K562 (cell line): ENCODE measurements around the gene LMAN1. TPM values are rescaled to one million over a fixed set of nuclear protein-coding genes. Genes with fewer than 3 reads are reported as not detected.

Experiments used
- ATAC-seq: fragments of 200-7000 bp; cut with Tn5 transposase; 3 replicates; pipeline ENCODE4 v1.9.1; 2020; ENCODE audit warnings: moderate library complexity
- BruUV-seq: library from RNA; stranded (reverse); fragments of 400-500 nt; replicated peaks from 2 replicates; lab custom pipeline; 2021; lab: Mats Ljungman, UMichigan
- CTCF ChIA-PET: fragments of 300-600 bp; formaldehyde crosslinking; extraction: SDS; loops from one replicate; lab custom pipeline; 2021; ENCODE audit warnings: low intra/inter-chr PET ratio; lab: Yijun Ruan, JAX
- POLR2A ChIA-PET: fragments of 300-600, 350-650 bp; sonication (Branson Sonifier 250); formaldehyde crosslinking; extraction: SDS; loops from one replicate; lab custom pipeline; 2021; ENCODE audit warnings: antibody characterized with exemption, inconsistent platforms; lab: Yijun Ruan, JAX
- DNase-seq, 4 experiments: peaks; one replicate each; pipeline versions ENCODE4 v3.0.0 to v3.0.0-alpha.2; 2011 to 2018; ENCODE audit warnings: low spot score in 3 of 4, mixed read lengths in 3 of 4; ENCODE audit errors: extremely low read depth in 1 of 4
- FAIRE-seq: peaks from 2 replicates; lab custom pipeline; 2011; peaks lifted over from hg19 to GRCh38; lab: Jason Lieb, UNC
- H2AFZ ChIP-seq: 2 replicates; pipeline ENCODE4 v1.6.0; 2011; ENCODE audit warnings: low read depth, low read length, control low read depth, inconsistent platforms
- H3K27ac ChIP-seq: fragments of 200-600 bp; 3 replicates; pipeline ENCODE4 v1.8.0; 2011; ENCODE audit warnings: low read depth, mild to moderate bottlenecking, control low read depth, inconsistent platforms, low read length, moderate library complexity, mixed read lengths; ENCODE audit errors: extremely low read depth
- H3K27me3 ChIP-seq, 2 experiments: fragments of 300-600 bp in 1 of 2; 2 replicates in 1 of 2; 3 replicates in 1 of 2; pipeline versions ENCODE4 v1.6.0 to v1.8.0; 2011; ENCODE audit warnings: inconsistent platforms in 2 of 2, low read length in 2 of 2, mild to moderate bottlenecking in 1 of 2, mixed read lengths in 1 of 2, moderate library complexity in 1 of 2; ENCODE audit not compliant: control insufficient read depth in 2 of 2, insufficient read depth in 2 of 2
- H3K36me3 ChIP-seq: fragments of 300-600 bp; 3 replicates; pipeline ENCODE4 v1.8.0; 2011; ENCODE audit warnings: mild to moderate bottlenecking, low read length, inconsistent platforms; ENCODE audit not compliant: control insufficient read depth, insufficient read depth
- H3K4me1 ChIP-seq, 2 experiments: fragments of 200-600 bp in 1 of 2; replicated peaks in 1 of 2; 2 replicates in 1 of 2; 3 replicates in 1 of 2; pipeline versions ENCODE4 v1.5.1 to v1.8.0; 2011; ENCODE audit warnings: inconsistent platforms in 2 of 2, low read length in 2 of 2, mild to moderate bottlenecking in 1 of 2, mixed read lengths in 1 of 2, moderate library complexity in 1 of 2; ENCODE audit not compliant: control insufficient read depth in 2 of 2, insufficient read depth in 2 of 2
- H3K4me2 ChIP-seq: 2 replicates; pipeline ENCODE4 v1.6.1; 2011; ENCODE audit warnings: low read length, control low read depth, inconsistent platforms, mixed read lengths; ENCODE audit not compliant: insufficient read depth
- H3K4me3 ChIP-seq: fragments of 200-600 bp; sonication (generic), shearing (Covaris generic); 2 replicates; pipeline ENCODE4 v1.5.1; 2016; ENCODE audit warnings: control low read depth, inconsistent platforms
- H3K79me2 ChIP-seq: fragments of 200-600 bp; 3 replicates; pipeline ENCODE4 v1.8.0; 2011; ENCODE audit warnings: low read length, inconsistent platforms; ENCODE audit not compliant: control insufficient read depth, insufficient read depth
- H3K9ac ChIP-seq, 2 experiments: 2 replicates each; pipeline versions ENCODE4 v1.6.0 to v1.6.1; 2011; ENCODE audit warnings: low read depth in 2 of 2, low read length in 2 of 2, control low read depth in 1 of 2, inconsistent platforms in 1 of 2, mild to moderate bottlenecking in 1 of 2, mixed read lengths in 1 of 2; ENCODE audit not compliant: insufficient read depth in 1 of 2
- H3K9me1 ChIP-seq: one replicate; pipeline ENCODE4 v1.6.0; 2011; ENCODE audit warnings: inconsistent platforms, mild to moderate bottlenecking, low read length, moderate library complexity; ENCODE audit not compliant: control insufficient read depth, insufficient read depth
- H3K9me3 ChIP-seq: replicated peaks from 2 replicates; pipeline ENCODE4 v1.5.1; 2011; ENCODE audit warnings: low read depth, low read length, inconsistent platforms; ENCODE audit not compliant: control insufficient read depth, insufficient read depth
- H4K20me1 ChIP-seq: replicated peaks from 2 replicates; pipeline ENCODE4 v1.6.1; 2011; ENCODE audit warnings: low read length, inconsistent platforms, mixed read lengths; ENCODE audit not compliant: control insufficient read depth, insufficient read depth
- HLTF ChIP-seq: fragments of 450-650 bp; IDR thresholded peaks from 2 replicates; pipeline ENCODE4 v1.6.1; 2016
- MGA ChIP-seq: fragments of 450-650 bp; IDR thresholded peaks from 2 replicates; pipeline ENCODE4 v1.6.1; 2016; ENCODE audit warnings: mild to moderate bottlenecking, moderate library complexity
- WGBS: fragments of 100-300 bp; shearing (Covaris generic); methylation state at CpG from one replicate; pipeline ENCODE4 v1.1.6; 2016; ENCODE audit warnings: low coverage, mixed read lengths; ENCODE audit not compliant: insufficient coverage; ENCODE audit errors: missing lambda C conversion rate; 5-methylcytosine and 5-hydroxymethylcytosine counted together
- in situ Hi-C: fragments of 300-500 bp; cut with MboI; formaldehyde crosslinking; loops from 4 replicates; pipeline ENCODE4 v1.15.0; 2018; ENCODE audit warnings: inconsistent platforms, mixed read lengths
- intact Hi-C: fragments of 100-400 bp; cut with micrococcal nuclease; formaldehyde crosslinking; loops from 2 replicates; pipeline ENCODE4 v1.14.2; 2022
- polyA plus RNA-seq, 8 experiments: library from polyadenylated mRNA; depleted of rRNA in 4 of 8; stranded (reverse) in 5 of 8; unstranded in 3 of 8; fragments of >200 nt; fragmentation: Nextera tagmentation in 2 of 8; fragmentation: Illumina TruSeq in 1 of 8; extraction: Ambion mirVana in 2 of 8; extraction: Trizol in 1 of 8; gene quantifications; 2 replicates each; pipeline versions ENCODE4 v1.2.1 to v1.2.3, GENCODE V29; 2011 to 2014; ENCODE audit warnings: inconsistent platforms in 1 of 8, missing spikeins in 1 of 8
- total RNA-seq, 7 experiments: library from RNA; depleted of rRNA in 6 of 7; stranded (reverse); fragments of >200 nt in 6 of 7; fragmentation: Illumina TruSeq in 2 of 7; extraction: Trizol in 2 of 7; gene quantifications; 2 replicates each; pipeline versions ENCODE4 v1.2.1 to v1.2.3, GENCODE V29; 2011 to 2021; ENCODE audit warnings: low replicate concordance in 1 of 7

The LMAN1 gene
- total and polyA plus RNA-seq, 9 of the 15 experiments (the other 6 are each of a cell fraction or from before 2014, with no cell fraction given), result 18.8 to 108 (median 71.2) TPM

- H3K27ac ChIP-seq, result no peak overlapping the region
- TF ChIP-seq HLTF (no peak), MGA (no peak)
- TF ChIP-seq, all 486 proteins: peak for 0
- POLR2A ChIA-PET, result no interaction called here
Measured at GRCh38 chr18:59360381-59360780, 1.3 kb upstream of the LMAN1 start.

More at GRCh38 chr18:59360381-59360780, 1.3 kb upstream of the LMAN1 start:
- CTCF ChIA-PET, result no interaction called here
- Histone ChIP-seq H3K79me2 (peaks cover 37% of the 10 kb centered on the region), H3K9me1 (no peaks in the 10 kb centered on the region), H4K20me1 (peaks cover 7% of the 10 kb centered on the region; the same call in 1 of the 2 replicates), H2AFZ (peak overlapping the region; percentile 91; the same call in 1 of the 2 replicates), H3K36me3 (peaks cover 21% of the 10 kb centered on the region; the same call in 2 of the 3 replicates), H3K9ac (no peak overlapping the region; a peak in 1 of 4 replicates), H3K4me2 (no peak overlapping the region), H3K9me3 (no peaks in the 10 kb centered on the region), H3K4me3 (no peak overlapping the region), H3K27me3 (no peaks in the 10 kb centered on the region), H3K4me1 (peaks cover 0 to 7% of the 10 kb centered on the region in 2 experiments; a peak in 3 of 5 replicates)
- intact Hi-C loops (no loop called here), in situ Hi-C loops (no loop called here)
- no peak for FAIRE-seq
- no TSS peak for BruUV-seq
- no peak for DNase-seq
- 83% methylated on average over 3 of the region's 3 CpGs for WGBS
- no peak for ATAC-seq
